ENCODE data around the gene MKKS.
"Not testable (repeated sequence)": the region's sequence is repeated elsewhere in the genome, so short reads cannot be mapped to it uniquely, and the experiment has no call there.

Gene MKKS

DNA sequence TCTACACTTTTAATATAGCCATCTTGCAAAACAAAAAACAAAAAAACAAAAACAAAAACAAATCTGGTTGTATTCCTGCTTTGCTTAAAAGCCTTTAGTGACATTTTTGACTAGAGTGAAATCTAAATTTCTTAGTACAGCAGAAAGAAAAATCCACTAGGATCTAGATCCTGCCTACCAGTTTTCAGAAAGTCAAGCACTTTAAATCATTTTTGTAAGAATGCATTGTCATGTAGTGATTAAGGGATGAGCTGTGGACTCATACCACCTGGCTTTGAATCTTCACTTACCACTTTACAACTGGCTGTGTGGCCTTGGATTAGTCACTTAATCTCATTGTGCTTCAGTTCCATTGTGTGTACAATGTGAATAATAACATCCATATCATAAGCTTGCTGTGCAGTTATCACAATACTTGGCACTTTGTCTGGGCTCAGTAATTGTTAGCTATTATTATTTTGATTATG, 4.0 kb downstream of the MKKS start:
- no peak for TF ChIP-seq CTCF (conservative IDR thresholded peaks at IDR 0.05; ENCODE audit: low read depth, low read length)
- DNase-seq (ENCODE audit: low read depth), result no peak
- no peak overlapping the region for H3K4me3 ChIP-seq (ENCODE audit: low read length)

DNA sequence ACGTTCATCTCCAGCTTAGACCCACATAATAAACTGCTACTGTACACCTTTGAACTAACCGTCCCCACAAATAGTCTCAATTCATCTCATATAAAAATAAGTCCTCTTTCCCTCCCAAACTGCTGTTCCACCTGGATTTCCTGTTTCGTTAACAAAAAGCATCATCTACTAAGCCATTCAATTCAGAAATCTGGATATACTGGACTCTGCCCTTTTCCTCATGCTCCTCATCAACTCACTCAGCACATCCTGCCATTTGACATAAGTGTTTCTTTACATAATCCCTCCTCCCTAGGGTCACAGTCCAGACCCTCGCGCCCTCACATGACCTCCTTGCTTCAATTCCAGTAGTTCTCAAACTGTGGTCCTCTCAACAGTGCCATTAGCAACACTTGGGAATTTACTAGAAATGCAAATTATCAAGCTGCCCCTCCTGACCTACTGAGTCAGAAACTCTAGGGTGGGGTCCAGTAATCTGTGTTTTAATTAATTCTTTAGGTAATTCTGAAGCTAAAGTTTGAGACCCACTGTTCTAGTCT, 4.5 kb downstream of the MKKS start:
- DNase-seq (ENCODE audit: low read depth), result no peak
- no peak overlapping the region for H3K4me3 ChIP-seq (ENCODE audit: low read length)
- TF ChIP-seq CTCF (conservative IDR thresholded peaks at IDR 0.05; ENCODE audit: low read depth, low read length), result no peak

DNA sequence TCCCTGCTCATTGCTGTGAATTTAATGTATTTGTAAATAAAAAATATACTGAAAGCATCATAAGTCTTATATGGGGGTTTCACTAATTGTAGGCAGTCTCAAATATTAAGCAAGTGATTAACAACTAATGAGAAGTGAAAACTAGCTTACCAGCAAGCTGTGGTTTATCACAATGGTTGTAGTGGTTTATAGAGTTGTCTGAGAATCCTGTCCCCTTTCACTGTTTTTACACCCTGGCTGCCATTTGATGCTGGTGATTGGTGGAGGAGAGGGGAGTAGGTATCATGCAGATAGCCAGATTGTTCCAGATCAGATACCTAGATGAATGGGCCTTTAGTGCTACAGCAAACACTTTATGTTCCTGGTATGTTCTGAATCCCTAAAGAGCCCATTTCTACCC, 6.0 kb downstream of the MKKS start:
- no peak overlapping the region for H3K4me3 ChIP-seq (ENCODE audit: low read length)
- DNase-seq (ENCODE audit: low read depth), result no peak
- TF ChIP-seq CTCF (conservative IDR thresholded peaks at IDR 0.05; ENCODE audit: low read depth, low read length), result no peak

GRCh38 chr20:10427060-10427692, 6.8 kb downstream of the MKKS start:
- peak; percentile 88 for TF ChIP-seq CTCF (conservative IDR thresholded peaks at IDR 0.05; ENCODE audit: low read depth, low read length)
- peak; percentile 15 for DNase-seq (ENCODE audit: low read depth)
- no peak overlapping the region for H3K4me3 ChIP-seq (ENCODE audit: low read length)

DNA sequence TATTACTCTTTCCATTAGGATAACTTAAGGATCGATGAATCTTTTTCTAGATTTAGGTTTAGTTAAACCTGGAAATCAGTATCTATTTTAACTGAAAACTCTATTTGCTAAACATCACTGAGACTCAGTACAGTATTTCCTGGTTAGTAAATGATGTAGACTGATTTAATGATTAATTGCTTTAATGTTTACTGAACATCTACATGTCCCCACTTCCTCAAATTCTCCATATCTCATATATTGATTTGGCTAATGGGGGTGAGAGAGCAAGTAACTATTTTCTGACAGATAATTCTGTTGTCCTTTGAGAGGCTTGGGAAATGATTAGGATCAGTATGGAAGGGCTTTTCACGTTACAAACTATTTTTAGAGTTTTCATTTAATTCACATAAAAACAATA, 10.3 kb downstream of the MKKS start:
- no peak for DNase-seq (ENCODE audit: low read depth)
- TF ChIP-seq CTCF (conservative IDR thresholded peaks at IDR 0.05; ENCODE audit: low read depth, low read length), result no peak
- no peak overlapping the region for H3K4me3 ChIP-seq (ENCODE audit: low read length)

DNA sequence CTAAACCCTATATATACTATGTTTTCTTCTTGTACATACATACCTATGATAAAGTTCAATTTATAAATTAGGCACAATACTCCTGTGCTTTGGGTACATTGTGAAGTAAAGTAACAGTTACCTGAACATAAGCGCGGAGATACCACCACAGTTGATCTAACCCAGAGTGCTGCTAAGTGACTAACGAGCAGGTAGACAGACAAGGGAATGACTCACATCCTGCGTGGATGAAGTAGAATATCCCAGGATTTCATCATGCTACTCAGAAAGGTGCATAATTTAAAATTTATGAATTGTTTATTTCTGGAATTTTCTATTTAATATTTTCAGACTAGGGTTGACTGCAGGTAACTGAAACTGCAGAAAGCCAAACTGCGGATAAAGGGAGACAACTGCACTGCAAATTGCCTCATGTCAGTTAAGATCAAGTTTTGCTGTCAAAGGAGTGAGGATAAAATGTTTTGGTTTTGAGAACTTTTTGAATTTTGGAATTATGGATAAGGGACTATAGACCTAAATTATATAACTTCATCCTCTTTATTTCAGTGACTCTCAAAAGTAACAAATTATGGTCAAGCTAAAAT, 14.4 kb downstream of the MKKS start:
- DNase-seq (ENCODE audit: low read depth), result no peak
- no peak for TF ChIP-seq CTCF (conservative IDR thresholded peaks at IDR 0.05; ENCODE audit: low read depth, low read length)
- H3K4me3 ChIP-seq (ENCODE audit: low read length), result no peak overlapping the region

DNA sequence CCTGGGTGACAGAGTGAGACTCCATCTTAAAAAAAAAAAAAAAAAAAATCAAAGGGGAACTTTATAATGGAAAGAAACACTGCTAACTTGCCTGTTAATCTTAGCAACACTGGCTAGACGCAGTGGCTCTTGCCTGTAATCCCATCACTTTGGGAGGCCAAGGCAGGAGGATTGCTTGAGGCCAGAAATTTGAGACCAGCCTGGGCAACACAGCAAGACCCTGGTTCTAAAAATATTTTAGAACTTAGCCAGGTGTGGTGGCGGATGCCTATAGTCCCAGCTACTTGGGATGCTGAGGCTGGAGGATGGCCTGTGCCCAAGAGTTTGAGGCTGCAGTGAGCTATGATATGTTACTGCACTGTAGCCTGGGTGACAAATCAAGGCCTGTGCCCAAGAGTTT, 16.8 kb downstream of the MKKS start:
- DNase-seq (ENCODE audit: low read depth); H3K4me3 ChIP-seq (ENCODE audit: low read length): not testable (repeated sequence)

All from retinal pigment epithelial cell (primary cell).